Mesodermal cell (in vitro differentiated cells): ENCODE data around the gene GOLGB1.
A peak's percentile ranks its signal among the peaks of the same experiment; 100 is the strongest.

Experiments used
- H3K27ac ChIP-seq: 2 replicates; pipeline ENCODE4 v1.7.0; 2013; ENCODE audit warnings: mild to moderate bottlenecking, low read depth, low read length, moderate library complexity; ENCODE audit not compliant: severe bottlenecking
- H3K36me3 ChIP-seq: 2 replicates; pipeline ENCODE4 v1.7.1; 2013; ENCODE audit warnings: mild to moderate bottlenecking, low read length, moderate library complexity; ENCODE audit not compliant: control insufficient read depth, insufficient read depth
- H3K4me1 ChIP-seq: one replicate; pipeline ENCODE4 v1.7.1; 2013; ENCODE audit warnings: mild to moderate bottlenecking, low read length; ENCODE audit not compliant: insufficient read depth, control insufficient read depth, poor library complexity, severe bottlenecking
- H3K4me3 ChIP-seq: 2 replicates; pipeline ENCODE4 v1.7.0; 2013; ENCODE audit warnings: low read length, control low read depth, mild to moderate bottlenecking; ENCODE audit not compliant: insufficient read depth, poor library complexity, severe bottlenecking; ENCODE audit errors: extremely low read depth
- H3K9me3 ChIP-seq: 2 replicates; pipeline ENCODE4 v1.7.1; 2013; ENCODE audit warnings: mild to moderate bottlenecking, low read length, moderate library complexity; ENCODE audit not compliant: control insufficient read depth
- WGBS, 2 experiments: methylation state at CpG; one replicate each; pipeline ENCODE4 v1.1.5; 2013; ENCODE audit warnings: missing lambda C conversion rate in 2 of 2; ENCODE audit not compliant: insufficient coverage in 2 of 2; 5-methylcytosine and 5-hydroxymethylcytosine counted together

GOLGB1 gene

DNA sequence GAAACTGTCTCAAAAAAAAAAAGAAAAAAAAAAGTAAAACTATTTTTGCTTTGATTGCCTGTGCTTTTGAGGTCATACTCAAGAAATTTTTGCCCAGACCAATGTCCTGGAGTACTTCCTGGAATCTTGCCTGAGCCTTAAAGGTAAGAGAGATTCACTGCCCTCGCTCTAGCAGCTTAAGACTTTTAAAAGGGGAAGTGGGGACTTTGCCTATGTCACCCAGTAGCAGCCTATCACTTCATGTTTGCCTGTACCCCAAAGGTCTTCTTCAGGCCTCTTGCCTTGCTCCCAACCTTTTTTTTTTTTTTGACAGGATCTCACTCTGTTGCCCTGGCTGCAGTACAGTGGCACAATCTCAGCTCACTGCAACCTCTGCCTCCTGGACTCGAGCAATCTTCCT lies 18.9 kb upstream of the GOLGB1 start:
- no peaks in the 10 kb centered on the region for H3K4me1 ChIP-seq
- peaks cover 41% of the 10 kb centered on the region for H3K36me3 ChIP-seq
- H3K9me3 ChIP-seq = no peaks in the 10 kb centered on the region
- WGBS, 2 experiments = 65 to 67% methylated on average over 2 of the region's 2 CpGs
- H3K4me3 ChIP-seq = no peak overlapping the region
- H3K27ac ChIP-seq = no peak overlapping the region

DNA sequence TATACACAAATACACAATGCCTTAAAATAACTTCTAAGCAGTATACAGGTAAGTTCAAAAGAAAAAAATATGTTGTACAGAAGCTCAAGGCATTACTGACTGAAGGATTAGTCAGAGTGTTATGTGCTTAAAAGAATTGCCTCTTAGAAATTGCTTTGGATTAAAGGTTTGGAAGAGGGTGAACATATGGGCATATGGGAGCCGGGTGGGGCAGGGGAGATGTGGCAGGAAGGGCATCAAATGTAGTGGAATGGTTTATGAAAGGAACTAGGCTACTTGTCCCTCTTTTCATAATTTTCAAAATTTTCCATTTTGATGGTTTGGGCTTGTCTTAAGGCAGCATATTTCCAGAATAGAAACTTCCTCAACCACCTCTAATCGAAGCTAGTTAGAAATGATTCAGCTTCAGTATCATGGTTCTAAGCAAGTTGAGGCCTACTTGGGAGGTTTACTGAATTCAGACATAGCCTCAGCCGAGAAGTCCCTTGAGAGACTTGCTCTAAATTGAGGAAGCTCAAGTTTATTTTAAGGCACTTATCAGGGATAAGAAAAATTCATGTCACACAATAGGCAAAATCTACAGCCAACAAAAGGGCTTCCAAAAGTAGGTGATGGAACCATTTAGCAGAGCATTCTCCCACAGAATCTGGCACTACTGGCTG lies 10.1 kb upstream of the GOLGB1 start:
- Histone ChIP-seq H3K9me3 (no peaks in the 10 kb centered on the region), H3K4me1 (peaks cover 4% of the 10 kb centered on the region), H3K4me3 (no peak overlapping the region), H3K27ac (no peak overlapping the region), H3K36me3 (no peaks in the 10 kb centered on the region)
- 80% methylated on average over 1 of the region's 3 CpGs; no CpG with 5 or more reads in 1 of the 2 experiments for WGBS, 2 experiments

DNA sequence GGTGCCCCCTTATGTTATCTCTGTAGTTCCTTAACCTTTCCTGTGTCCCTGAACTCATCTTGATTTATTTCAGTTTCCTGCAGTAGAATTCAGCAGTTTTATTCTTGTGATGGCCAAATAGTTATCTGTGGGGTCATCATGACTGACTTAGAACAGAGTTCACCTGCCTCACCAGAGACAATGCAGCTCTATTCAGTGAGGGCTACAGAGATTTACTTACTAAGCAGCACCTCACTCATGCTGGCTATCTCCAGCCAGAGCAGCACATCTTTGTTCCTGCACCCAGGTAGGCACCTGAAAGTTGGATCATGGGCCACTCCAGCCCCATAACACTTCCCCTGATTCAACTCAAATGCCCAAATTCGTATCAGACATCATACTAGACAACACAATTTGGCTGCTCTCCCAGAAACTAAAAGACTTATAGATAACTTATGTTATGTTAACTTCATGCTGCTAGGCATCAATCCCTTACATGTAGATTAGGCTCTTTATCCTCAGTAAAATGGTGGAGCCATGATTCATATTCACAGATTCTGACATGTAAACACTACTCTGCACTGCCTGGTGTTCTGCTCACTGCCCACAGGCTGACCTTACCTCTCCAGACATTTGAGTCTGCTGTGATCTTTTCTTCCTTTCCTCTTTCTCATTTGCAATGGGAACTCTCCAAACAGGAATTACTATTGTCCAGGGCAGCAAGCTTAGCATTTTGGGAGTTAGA lies 9.3 kb upstream of the GOLGB1 start:
- Histone ChIP-seq H3K9me3 (no peaks in the 10 kb centered on the region), H3K36me3 (no peaks in the 10 kb centered on the region), H3K4me1 (peaks cover 4% of the 10 kb centered on the region), H3K4me3 (no peak overlapping the region), H3K27ac (no peak overlapping the region)
- WGBS, 2 experiments = no CpG with 5 or more reads among the region's 1 CpG

DNA sequence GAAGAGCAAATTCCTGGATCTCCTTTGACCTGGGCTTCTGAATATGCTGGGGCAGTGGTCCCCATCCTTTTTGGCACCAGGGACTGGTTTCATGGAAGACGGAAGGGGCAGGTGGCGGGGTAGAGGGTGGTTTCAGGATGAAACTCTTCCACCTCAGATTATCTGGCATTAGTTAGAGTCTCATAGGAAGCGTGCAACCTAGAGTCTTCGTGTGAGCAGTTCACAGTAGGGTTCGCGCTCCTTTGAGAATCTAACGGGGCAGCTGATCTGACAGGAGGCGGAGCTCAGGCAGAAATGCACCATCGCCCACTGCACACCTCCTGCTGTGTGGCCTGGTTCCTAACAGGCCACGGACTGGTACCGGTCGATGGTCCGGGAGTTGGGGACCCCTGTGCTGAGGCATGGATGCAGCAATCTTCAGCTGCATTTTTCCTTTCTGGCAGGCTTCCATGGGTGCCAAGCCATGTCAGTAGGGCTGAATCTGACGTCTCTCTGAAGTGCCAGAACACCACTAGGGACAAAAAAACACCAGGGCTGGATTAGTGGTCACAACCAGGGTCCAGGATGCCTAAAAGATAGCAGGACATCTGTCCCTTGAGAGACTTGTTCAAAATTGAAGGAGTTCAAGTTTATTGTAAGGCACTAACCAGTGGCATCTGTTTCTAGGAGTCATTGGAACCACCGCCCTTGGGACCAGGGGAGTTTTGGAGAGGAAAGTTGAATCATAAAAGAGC lies 8.4 kb upstream of the GOLGB1 start:
- WGBS, 2 experiments = 86 to 90% methylated on average over 15 of the region's 15 CpGs
- peaks cover 4% of the 10 kb centered on the region for H3K4me1 ChIP-seq
- H3K27ac ChIP-seq = no peak overlapping the region
- no peak overlapping the region for H3K4me3 ChIP-seq
- no peaks in the 10 kb centered on the region for H3K36me3 ChIP-seq
- no peaks in the 10 kb centered on the region for H3K9me3 ChIP-seq

DNA sequence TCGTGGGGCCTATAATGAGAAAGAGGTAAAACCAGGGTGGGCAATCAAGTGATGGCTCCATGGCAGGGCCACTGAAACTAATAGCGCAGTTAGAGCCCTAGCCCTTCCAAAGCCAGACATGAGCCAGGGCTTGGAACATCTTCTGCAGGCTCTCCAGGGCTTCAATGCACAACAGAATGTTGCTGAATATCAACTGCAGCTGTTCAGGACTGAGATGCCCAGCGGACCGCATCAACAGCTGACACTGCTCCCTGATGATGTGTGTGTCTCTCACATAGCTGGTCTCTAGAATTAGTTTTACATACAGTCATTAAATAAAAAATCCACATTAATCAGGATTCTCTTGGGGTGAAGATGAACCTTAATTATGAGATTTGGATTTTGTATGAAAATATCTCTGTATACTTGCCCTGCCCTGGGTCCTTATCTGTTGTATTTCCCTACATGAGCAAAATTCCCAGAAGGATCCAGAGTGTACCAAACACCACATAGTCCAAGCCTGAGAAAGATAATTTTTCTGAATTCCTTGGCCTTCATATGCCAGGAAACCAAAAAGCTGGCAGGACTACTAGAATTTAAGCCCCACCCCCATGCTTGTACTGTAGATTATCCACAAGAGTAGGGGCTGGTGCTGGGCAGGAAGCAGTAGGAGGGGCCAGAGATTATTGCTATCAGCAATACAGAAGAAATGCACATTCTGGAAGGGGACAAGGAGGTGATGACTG lies 7.7 kb upstream of the GOLGB1 start:
- Histone ChIP-seq H3K9me3 (no peaks in the 10 kb centered on the region), H3K36me3 (no peaks in the 10 kb centered on the region), H3K27ac (no peak overlapping the region), H3K4me3 (no peak overlapping the region), H3K4me1 (peaks cover 4% of the 10 kb centered on the region)
- 80 to 100% methylated on average over 1 to 2 of the region's 4 CpGs for WGBS, 2 experiments

DNA sequence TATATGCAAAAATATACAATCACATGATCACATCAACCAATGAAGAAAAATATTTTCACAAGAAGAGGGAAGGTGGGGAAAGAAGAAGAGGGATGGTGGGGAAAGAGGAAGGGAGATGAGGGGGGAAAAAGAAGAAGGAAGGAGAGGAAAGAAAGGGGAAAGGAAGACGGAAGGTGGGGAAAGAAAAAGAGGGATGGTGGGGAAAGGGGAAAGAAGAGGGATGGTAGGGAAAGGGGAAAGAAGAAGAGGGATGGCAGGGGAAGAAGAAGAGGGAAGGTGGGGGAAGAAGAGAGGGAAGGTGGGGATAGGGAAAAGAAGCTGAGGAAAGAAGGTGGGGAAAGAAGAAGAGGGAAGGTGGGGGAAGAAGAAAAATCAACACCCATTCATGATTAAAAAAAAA lies 3.2 kb upstream of the GOLGB1 start:
- Histone ChIP-seq H3K4me1 (peaks cover 4% of the 10 kb centered on the region), H3K36me3 (no peaks in the 10 kb centered on the region), H3K4me3 (no peak overlapping the region), H3K9me3 (no peaks in the 10 kb centered on the region), H3K27ac (no peak overlapping the region)
- 35 to 44% methylated on average over 1 of the region's 1 CpG for WGBS, 2 experiments

DNA sequence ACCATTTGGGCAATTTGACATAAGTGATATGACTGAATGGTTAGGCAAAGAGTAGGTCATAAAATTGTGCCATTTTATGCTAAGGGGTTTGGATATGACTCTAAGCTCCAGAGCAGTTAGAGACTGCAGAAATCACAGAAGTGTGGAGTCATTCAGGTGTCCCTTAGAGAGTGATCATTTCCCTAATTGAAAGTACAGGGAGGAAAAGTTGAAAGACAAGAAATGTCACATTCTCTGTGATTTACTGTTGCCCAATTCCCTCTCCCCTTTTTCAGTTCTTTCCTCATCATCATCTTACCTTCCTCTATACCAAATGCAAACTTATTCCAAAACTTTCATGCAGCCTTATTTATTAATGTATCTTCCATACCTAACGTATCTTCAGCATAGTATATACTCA lies 2.7 kb upstream of the GOLGB1 start:
- no CpG with 5 or more reads among the region's 1 CpG for WGBS, 2 experiments

DNA sequence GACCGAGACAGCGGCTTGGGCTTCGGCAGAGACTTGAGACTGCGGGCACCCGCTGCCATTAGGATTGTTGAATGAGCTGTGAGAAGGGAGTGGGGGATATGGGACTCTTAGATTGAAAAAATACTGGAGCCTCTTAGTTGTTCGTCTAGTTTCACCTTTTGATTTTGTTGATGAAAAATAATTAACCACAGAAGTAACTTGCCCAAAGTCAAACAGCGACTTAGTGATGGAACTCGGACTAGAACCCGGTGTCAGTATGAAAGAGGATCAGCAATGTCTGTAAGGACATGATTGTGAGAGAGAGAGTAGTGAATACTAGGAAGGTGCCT lies 510 bp upstream of the GOLGB1 start:
- Histone ChIP-seq H3K27ac (peak overlapping the region; percentile 98), H3K4me1 (no peaks in the 10 kb centered on the region), H3K9me3 (no peaks in the 10 kb centered on the region), H3K4me3 (peak overlapping the region; percentile 85), H3K36me3 (no peaks in the 10 kb centered on the region)
- WGBS, 2 experiments = 0% methylated on average over 3 to 4 of the region's 9 CpGs

More for the DNA sequence above, 2.7 kb upstream of the GOLGB1 start:
- Histone ChIP-seq H3K27ac (no peak overlapping the region), H3K36me3 (no peaks in the 10 kb centered on the region), H3K4me1 (no peaks in the 10 kb centered on the region), H3K4me3 (no peak overlapping the region), H3K9me3 (no peaks in the 10 kb centered on the region)

DNA sequence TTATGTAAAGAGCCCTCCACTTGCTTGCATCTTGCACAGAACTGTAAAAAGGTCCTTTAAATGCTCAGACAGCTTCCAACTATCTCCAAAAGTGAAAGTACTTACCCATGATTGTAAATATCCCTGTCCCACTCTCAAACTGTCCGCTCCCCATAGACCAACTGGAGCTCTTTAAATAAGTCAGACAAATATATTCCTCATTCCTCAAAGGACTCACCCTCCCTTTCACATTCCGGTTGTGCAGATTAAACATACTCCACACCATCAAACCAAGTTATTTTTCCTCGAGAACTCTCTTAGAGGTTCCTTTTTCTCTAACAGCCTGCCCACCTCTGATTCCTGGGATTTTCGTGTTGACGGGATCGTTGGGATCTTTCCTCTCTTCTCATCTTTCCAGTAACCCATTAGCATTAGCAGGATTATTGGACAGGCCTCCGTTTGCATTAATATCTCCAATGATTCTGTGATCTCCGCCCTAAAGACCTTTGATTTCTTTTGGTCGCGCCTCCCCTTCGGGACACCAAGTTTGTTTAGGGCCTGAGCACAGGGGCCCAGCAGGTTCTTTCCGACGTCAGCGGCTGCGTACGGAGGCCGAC lies 763 bp downstream of the GOLGB1 start:
- 5 to 6% methylated on average over 16 to 17 of the region's 17 CpGs for WGBS, 2 experiments
- H3K27ac ChIP-seq = peak overlapping the region; percentile 98
- H3K9me3 ChIP-seq = no peaks in the 10 kb centered on the region
- no peaks in the 10 kb centered on the region for H3K4me1 ChIP-seq
- H3K4me3 ChIP-seq = peak overlapping the region; percentile 85
- peaks cover 3% of the 10 kb centered on the region for H3K36me3 ChIP-seq

DNA sequence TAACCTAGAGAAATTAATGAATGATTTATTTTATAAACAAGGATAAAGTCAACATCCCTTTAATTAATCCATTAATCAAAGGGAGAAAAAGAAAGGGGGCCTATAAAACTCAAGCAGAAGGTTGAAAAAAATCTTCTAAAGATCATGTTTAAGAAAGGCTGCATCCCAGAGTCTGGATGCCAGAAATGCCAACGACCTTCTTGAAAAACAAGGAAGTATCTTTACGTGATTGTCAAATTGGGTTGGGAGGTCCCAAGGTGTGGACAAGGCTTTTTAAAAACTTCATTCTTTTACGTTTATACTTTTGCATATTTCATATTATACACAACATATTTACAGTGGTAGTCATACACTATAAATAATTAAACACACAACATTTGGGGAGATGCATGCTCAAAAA lies 1.6 kb downstream of the GOLGB1 start:
- Histone ChIP-seq H3K4me3 (peak overlapping the region; percentile 85), H3K27ac (no peak overlapping the region), H3K4me1 (no peaks in the 10 kb centered on the region), H3K36me3 (peaks cover 7% of the 10 kb centered on the region), H3K9me3 (no peaks in the 10 kb centered on the region)
- 33 to 36% methylated on average over 1 of the region's 3 CpGs for WGBS, 2 experiments
